Measurements from ENCODE around the gene CFTR.

The CFTR gene

DNA sequence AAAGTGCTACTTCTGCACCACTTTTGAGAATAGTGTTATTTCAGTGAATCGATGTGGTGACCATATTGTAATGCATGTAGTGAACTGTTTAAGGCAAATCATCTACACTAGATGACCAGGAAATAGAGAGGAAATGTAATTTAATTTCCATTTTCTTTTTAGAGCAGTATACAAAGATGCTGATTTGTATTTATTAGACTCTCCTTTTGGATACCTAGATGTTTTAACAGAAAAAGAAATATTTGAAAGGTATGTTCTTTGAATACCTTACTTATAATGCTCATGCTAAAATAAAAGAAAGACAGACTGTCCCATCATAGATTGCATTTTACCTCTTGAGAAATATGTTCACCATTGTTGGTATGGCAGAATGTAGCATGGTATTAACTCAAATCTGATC is 110.4 kb downstream of the CFTR start:
- DNase-seq = no peak

DNA sequence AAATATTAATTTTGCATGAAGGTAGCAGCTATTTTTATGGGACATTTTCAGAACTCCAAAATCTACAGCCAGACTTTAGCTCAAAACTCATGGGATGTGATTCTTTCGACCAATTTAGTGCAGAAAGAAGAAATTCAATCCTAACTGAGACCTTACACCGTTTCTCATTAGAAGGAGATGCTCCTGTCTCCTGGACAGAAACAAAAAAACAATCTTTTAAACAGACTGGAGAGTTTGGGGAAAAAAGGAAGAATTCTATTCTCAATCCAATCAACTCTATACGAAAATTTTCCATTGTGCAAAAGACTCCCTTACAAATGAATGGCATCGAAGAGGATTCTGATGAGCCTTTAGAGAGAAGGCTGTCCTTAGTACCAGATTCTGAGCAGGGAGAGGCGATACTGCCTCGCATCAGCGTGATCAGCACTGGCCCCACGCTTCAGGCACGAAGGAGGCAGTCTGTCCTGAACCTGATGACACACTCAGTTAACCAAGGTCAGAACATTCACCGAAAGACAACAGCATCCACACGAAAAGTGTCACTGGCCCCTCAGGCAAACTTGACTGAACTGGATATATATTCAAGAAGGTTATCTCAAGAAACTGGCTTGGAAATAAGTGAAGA is 112.3 kb downstream of the CFTR start:
- no peak for DNase-seq

DNA sequence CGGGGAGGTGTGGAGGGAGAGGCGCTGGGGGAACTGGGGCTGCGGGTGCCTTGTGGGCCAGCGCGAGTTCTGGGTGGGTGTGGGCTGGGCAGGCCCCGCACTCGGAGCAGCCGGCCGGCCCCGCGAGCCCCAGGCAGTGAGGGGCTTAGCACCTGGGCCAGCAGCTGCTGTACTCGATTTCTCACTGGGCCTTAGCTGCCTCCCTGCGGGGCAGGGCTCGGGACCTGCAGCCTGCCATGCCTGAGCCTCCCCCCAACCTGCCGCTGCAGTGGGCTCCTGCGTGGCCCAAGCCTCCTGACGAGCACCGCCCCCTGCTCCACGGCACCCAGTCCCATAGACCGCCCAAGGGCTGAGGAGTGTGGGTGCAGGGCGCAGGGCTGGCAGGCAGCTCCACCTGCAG is 116.3 kb downstream of the CFTR start:
- no peak for DNase-seq

DNA sequence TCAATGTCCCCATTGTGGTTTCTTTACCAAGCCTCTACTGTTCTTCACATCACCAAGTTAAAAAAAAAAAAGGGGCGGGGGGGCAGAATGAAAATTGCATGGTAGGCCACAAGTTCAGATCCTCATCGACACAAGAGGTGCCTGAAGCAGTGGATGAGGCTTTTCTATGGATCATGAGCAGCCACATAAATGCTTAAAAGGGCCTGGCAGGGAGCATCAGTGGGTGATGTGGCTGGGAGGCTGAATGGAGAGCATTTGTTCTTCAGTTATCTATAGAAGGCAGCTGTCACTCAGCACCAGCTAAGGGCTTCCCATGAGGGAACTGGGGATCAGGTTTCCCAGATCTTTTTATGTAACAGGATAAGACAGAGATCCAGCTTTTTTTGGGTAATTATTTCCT is 117.9 kb downstream of the CFTR start:
- DNase-seq = no peak

DNA sequence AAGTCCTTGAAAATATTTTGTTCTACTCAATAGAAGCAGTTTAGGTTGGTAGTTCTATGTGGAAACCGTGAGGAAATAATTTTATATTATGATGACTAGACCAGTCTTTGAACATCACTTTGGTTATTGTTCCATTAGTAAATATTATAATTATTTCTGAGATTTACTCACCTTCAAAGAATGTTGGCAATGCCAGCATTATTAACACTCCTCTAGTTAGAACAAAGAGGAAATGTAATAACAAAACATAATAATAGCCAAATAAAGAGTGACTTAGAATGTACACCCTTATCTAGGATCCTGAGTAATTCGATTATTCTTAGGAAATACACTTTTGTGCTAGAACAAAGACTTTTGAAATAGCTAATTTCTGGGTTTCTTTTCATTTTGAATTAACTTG is 121.1 kb downstream of the CFTR start:
- no peak for DNase-seq

DNA sequence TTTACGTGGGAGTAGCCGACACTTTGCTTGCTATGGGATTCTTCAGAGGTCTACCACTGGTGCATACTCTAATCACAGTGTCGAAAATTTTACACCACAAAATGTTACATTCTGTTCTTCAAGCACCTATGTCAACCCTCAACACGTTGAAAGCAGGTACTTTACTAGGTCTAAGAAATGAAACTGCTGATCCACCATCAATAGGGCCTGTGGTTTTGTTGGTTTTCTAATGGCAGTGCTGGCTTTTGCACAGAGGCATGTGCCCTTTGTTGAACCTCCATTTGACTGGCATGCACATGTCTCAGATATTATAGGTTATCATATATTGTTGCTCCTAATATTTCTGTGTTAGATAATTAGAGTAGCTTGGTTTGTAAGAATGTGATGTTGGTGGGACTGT is 123.8 kb downstream of the CFTR start:
- DNase-seq = no peak

DNA sequence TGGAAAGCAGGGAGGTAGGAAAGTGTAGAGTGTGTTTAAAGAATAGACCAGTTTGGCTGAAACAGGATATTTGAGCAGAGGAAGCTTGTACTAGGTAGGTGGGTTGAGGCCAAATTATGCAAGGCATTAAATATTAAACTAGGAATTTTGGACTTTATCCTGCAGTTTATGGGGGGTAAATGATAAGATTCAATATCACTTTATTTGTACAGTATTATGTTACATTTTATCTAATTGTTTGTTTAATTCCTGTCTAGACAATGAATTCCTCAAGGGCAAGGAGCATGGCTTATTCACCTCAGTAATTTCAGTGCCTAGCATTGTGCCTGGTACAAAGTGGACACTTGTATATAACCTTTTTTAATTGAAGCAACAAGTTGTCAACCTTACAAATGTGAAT is 125.9 kb downstream of the CFTR start:
- no peak for DNase-seq

DNA sequence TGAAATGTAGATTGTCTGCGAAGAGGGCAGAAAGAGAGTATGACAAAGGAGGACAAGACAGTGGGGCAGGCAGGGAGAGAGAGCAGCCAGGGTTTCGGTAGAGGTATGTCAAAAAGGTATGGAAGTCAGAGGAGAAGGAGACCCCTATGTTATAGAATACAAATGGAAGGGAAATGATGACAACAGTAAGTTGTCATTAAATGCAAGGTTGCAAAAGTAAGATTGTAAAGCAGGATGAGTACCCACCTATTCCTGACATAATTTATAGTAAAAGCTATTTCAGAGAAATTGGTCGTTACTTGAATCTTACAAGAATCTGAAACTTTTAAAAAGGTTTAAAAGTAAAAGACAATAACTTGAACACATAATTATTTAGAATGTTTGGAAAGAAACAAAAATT is 126.3 kb downstream of the CFTR start:
- DNase-seq = no peak

DNA sequence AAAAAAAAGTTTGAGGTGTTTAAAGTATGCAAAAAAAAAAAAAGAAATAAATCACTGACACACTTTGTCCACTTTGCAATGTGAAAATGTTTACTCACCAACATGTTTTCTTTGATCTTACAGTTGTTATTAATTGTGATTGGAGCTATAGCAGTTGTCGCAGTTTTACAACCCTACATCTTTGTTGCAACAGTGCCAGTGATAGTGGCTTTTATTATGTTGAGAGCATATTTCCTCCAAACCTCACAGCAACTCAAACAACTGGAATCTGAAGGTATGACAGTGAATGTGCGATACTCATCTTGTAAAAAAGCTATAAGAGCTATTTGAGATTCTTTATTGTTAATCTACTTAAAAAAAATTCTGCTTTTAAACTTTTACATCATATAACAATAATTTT is 130.6 kb downstream of the CFTR start:
- DNase-seq = no peak

DNA sequence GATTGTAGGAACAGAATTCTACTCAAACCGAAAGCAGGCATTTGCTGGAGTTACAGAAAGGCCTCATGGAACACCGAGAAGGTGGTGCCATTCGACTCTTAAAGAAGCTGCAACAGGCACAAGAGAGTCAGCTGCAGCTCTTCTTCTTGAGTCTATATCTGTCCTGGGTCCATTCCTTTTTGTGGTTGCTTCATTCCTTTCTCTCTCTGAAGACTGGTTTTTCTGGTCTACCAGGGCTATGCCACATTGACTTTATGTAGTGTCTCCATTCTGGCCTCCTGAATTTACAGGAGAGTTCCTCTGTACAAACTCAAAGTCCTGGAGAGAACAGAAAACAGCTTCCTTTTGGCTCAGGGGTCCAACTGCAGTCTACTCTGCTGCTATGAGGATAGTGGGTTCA is 132.8 kb downstream of the CFTR start:
- DNase-seq = no peak

DNA sequence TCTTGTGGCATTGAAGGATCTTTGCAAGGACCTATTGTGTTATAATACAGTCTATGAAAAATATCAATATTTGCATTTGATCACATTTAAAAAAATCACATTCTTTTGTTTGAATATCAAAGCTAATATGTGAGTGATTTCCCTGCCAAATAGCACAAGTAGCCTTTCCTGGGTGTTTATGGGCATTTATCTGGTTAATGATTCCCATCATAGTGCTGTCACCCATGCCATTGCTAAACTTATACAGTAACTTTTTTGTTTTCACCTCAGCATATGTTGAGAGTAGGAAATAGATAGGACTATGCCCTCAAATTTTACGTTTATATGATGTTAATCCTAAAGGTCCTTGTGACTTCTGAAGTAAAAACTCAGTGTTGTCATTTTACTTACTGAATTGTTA is 136.9 kb downstream of the CFTR start:
- DNase-seq = no peak

DNA sequence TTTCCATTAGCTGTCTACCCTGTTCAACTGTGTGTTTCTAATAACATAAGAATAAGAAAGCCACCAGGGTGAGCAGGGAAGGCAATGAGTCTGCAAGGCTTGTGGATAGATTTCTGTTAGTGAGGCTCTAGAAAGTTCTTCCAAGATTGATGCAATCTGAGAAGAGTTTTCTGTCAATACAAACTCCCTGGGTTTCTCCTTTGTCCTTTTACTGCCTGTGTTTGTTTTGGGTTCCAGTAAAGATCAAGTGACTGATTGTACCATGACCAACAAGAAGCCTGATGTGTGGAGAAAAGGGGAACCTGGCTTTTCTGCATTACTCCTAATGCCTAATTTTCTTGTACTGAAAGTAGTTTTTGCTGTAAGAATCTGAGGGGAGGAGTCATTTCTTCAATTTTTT is 139.9 kb downstream of the CFTR start:
- no peak for DNase-seq

DNA sequence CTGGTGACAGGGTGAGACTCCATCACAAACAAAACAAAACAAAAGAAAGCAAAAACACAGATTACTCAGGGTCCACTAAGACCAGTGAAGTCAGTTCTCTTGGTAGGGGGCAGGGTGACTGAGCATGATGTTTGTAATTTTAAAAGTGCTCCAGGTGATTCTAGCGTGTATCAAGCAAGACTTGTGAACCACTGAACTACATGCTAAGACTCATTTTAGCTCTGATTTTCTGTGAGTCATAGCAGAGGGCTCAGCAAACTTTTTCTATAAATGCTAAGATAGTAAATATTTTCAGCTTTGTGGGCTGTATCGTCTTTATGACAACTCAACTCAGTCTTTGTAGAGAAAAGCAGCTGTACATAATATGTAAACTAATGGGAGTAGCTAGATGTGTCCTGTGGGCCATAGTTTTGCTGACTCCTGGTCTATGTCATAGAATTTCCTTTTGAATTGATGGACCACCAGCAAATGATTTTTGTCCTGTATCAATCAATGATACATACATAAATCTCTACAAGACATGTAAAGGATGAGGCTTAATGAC is 141.3 kb downstream of the CFTR start:
- no peak for DNase-seq

DNA sequence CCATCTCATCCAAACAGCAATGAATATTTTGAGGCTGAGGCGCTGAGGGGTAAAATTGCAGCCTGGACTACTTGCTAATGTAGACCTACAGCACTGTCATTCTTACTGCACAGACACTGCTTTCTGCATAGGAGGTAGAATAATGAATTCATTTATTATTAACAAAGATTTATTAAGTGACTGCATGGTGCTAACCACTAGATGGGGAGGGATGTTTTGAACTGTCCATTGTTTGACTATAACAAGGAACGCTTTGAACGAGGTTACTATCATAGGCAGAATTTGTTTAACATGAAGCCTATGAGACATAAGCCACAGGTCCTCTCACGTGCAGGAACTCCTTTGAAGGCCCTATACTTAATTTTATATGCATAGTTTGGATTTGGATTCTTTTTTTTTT is 143.8 kb downstream of the CFTR start:
- DNase-seq = no peak

DNA sequence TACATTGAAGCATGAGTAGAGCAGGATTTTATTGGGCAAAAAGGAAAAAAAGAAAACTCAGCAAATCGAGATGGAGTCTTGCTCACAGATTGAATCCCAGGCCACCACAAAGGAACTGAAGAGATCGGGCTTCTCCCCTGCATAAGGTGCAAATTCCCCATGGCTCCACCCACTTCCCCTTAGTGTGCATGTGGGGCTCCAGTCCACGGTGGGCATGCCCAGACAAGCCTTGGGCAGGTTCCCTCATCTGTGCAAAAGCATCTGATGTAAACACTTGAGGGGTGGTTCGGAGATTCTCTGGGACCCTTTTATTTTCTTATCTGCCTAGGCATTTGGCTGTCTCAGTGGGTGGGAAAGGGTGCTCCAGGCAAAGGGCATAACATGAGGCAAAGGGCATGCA is 150.7 kb downstream of the CFTR start:
- DNase-seq = no peak

DNA sequence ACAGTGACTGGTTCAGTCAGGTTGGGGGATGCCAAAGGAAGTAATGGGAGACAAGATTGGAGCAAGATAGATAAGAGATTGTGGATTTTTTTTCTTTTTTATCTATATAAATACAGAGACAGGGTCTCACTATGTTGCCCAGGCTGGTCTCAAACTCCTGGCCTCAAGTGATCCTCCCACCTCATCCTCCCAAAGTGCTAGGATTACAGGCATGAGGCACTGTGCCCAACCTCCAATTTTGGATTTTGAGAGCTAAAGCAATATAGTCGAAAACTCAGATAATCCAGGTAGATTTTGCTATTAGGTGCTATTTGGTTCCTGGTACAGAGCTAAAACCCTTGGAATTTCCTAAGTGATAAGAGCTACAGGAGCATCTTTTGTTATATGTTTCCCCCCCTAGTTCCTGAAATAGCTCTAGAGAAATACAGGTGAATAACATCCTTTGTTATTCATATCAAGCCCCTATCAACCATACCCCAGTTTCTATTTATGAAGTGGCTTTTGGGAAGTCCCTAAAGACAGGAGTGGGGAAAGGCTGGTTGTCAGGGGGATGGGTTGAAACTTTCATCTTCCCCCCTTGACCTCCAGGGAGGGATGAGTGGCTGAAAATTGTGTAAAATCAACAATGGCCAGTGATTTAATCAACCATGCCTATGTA is 151.2 kb downstream of the CFTR start:
- DNase-seq = no peak

DNA sequence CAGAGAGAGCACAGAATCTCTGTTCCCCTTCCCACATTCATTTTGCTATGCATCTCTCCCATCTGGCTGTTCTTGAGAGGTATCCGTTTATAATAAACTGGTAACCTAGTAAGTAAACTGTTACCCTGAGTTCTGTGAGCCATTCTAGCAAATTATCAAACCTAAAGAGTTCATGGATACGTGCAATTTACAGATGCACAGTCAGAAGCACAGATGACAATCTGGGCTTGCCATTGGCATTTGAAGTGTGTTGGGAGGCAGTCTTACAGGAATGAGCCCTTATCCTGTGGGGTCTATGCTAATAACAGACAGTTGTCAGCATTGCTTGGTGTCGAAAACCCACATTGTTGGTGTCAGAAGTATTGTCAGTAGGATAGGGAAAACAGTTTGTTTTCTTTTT is 151.8 kb downstream of the CFTR start:
- no peak for DNase-seq

DNA sequence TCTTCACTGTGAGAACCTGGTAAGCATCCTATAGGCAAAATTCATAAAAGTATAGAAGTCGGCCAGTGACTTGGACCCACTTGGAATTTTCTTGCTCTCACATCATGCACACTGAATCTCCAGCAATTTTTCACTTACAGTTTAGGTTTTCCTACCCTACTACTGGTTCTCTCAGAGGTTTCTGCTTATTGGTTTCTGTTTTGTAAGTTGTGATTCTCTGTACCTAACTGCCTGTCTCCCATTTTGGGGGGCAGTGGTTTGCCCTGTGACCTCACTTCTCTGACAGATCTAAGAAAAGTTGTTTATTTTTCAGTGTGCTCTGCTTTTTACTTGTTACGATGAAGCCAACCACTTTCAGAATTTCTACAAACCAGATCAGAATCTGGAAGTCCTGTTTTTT is 158.1 kb downstream of the CFTR start:
- no peak for DNase-seq

DNA sequence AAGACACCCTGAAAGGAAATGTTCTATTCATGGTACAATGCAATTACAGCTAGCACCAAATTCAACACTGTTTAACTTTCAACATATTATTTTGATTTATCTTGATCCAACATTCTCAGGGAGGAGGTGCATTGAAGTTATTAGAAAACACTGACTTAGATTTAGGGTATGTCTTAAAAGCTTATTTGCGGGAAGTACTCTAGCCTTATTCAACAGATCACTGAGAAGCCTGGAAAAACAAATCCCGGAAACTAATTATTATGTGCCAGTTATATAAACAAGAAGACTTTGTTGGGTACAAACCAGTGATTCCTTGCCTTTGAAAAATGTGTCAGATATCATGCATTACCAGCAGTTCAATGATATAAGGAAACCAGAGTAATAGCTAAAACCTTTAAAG is 160.1 kb downstream of the CFTR start:
- no peak for DNase-seq

DNA sequence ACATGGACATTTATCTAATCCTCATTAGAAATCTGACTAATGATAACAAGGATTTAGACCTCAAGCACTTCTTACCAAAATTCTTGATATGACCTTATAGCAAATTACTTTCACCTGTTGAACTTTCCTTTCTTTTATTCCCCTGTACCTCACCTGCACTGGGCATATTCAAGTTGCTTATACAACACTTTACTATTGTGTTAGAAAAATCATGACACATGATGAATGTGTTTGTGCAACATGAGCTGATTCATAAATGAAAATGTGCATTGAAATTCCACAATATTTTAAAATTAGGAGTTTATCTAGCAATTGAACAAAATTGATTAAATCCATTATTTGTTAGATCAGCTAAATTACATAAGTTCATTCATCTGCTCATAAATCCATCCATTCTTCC is 160.6 kb downstream of the CFTR start:
- no peak for DNase-seq

DNA sequence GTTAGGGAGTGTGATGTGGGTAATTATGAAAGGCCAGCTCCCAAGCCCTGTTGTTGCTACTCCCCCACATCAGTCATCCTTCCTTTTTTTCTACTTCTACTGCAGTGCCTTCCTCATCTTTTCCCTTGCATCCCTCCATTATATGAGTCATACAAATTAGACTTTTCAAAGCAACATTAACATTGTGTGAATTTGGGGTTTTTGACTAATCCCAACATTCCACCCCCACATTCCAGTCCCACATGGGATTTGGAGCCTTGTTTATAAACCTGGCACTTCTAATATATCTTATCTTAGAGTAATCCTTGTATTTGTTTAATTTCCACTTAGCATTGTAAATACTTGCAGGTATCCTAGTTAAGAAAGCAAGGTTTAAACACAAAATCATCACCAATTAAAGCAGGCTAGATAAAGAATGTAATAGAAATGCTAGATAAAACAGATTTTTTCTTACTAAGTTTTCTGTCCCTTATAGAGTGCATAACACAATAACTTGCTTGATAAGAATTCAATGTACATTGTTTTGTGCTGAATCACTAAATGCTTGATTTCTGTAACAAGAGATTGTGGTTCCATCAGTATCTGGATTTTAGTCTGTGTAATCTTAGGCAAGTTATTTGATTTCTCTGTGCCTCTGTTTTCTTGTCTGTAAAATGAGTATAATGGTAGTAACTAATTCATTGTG is 165.8 kb downstream of the CFTR start:
- no peak for DNase-seq

DNA sequence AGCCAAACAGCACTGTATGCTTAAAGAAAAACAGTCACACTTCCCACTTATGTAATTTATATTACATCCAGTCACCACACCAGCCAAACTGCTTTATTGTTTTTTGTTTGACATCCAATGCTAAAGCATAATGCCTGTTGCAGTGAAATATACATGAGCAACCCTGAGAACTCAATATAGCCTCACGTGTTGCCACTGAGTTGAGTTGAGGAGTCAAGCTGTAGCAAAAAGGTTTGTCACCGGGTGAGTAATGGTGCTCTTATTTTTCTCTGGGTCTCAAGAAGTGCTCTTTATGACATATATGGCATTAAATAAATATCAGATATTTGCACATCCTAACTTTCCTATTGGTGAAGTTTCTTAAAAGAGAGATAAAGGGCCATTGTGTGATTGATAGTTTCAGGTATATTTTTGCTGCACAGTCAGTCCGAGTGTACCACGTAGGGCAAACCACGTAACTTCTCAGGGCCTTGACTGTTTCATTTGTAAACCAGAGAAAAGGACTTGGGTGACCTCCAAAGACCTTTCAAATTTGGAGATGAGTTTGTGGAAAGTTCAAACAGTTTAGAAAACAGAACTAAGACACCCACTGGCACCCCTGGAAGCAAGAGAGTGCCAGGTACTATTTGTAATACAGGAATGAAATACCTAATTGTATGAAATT is 168.5 kb downstream of the CFTR start:
- no peak for DNase-seq

DNA sequence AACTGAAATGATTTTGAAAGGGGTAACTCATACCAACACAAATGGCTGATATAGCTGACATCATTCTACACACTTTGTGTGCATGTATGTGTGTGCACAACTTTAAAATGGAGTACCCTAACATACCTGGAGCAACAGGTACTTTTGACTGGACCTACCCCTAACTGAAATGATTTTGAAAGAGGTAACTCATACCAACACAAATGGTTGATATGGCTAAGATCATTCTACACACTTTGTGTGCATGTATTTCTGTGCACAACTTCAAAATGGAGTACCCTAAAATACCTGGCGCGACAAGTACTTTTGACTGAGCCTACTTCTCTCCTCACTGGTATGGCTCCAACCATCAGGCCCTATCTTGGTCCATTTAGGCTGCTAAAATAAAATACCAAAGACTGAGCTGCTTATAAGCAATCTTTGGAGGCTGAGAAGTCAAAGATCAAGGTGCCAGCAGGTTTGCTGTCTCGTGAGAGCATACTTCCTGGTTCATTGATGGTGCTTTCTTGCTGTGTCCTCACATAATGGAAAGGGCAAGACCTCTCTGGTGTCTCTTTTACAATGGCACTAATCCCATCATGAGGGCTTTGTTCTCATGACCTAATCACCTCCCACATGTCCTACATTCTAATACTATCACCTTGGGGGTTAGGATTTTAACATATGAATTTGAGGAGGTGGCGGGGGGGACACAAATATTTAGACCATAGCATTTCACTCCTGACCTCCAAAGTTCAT is 173.3 kb downstream of the CFTR start:
- no peak for DNase-seq

Measured in SHP77 (cell line).